IMR-90 (cell line): ENCODE data around the gene MYNN. TPM values are rescaled to one million over a fixed set of nuclear protein-coding genes. Genes with fewer than 3 reads are reported as not detected.

Experiments used
- ATAC-seq: fragments of 200-7000 bp; cut with Tn5 transposase; 2 replicates; pipeline ENCODE4 v1.9.1; 2020; ENCODE audit warnings: low read depth, mild to moderate bottlenecking, moderate library complexity
- BruUV-seq: library from RNA; stranded (reverse); fragments of 400-500 nt; replicated peaks from 2 replicates; lab custom pipeline; 2021; lab: Mats Ljungman, UMichigan
- CTCF ChIA-PET: fragments of 300-600 bp; formaldehyde crosslinking; extraction: SDS; loops from one replicate; lab custom pipeline; 2021; ENCODE audit warnings: antibody characterized with exemption; lab: Yijun Ruan, JAX
- POLR2A ChIA-PET: fragments of 300-600 bp; sonication (Branson Sonifier 250); formaldehyde crosslinking; loops from one replicate; lab custom pipeline; 2022; ENCODE audit warnings: antibody characterized with exemption; ENCODE audit not compliant: unreplicated experiment; lab: Charles Lee
- DNase-seq: peaks from one replicate; pipeline ENCODE4 v3.0.0; 2013
- H2AFZ ChIP-seq: replicated peaks from 2 replicates; pipeline ENCODE3; 2013; ENCODE audit warnings: low read length, mild to moderate bottlenecking; ENCODE audit not compliant: poor library complexity
- H2AK5ac ChIP-seq: 2 replicates; pipeline ENCODE4 v1.6.1; 2013; ENCODE audit warnings: low read depth, low read length, inconsistent platforms
- H2AK9ac ChIP-seq: replicated peaks from 2 replicates; pipeline ENCODE3; 2013; ENCODE audit warnings: mild to moderate bottlenecking, low read depth, low read length, moderate library complexity; ENCODE audit not compliant: poor library complexity
- H2BK120ac ChIP-seq: 2 replicates; pipeline ENCODE4 v1.6.1; 2013; ENCODE audit warnings: low read depth, low read length, inconsistent platforms
- H2BK15ac ChIP-seq: 3 replicates; pipeline ENCODE4 v1.6.1; 2013; ENCODE audit warnings: low read depth, low read length, inconsistent platforms
- H2BK20ac ChIP-seq: 2 replicates; pipeline ENCODE4 v1.6.1; 2013; ENCODE audit warnings: low read depth, mild to moderate bottlenecking, inconsistent platforms, low read length, moderate library complexity
- H2BK5ac ChIP-seq: 2 replicates; pipeline ENCODE4 v1.6.1; 2013; ENCODE audit warnings: mild to moderate bottlenecking, low read depth, low read length, inconsistent platforms; ENCODE audit not compliant: poor library complexity, severe bottlenecking
- H3K14ac ChIP-seq: replicated peaks from 2 replicates; pipeline ENCODE4 v1.6.1; 2013; ENCODE audit warnings: low read depth, low read length, inconsistent platforms
- H3K18ac ChIP-seq: 2 replicates; pipeline ENCODE4 v1.6.1; 2013; ENCODE audit warnings: low read depth, low read length, control low read depth
- H3K23ac ChIP-seq: 2 replicates; pipeline ENCODE4 v1.6.1; 2013; ENCODE audit warnings: low read depth, low read length, inconsistent platforms
- H3K27ac ChIP-seq: 2 replicates; pipeline ENCODE4 v1.5.1; 2013; ENCODE audit warnings: mild to moderate bottlenecking, control low read depth, low read length; ENCODE audit not compliant: insufficient read depth
- H3K27me3 ChIP-seq: 2 replicates; pipeline ENCODE4 v1.6.1; 2013; ENCODE audit warnings: low read length; ENCODE audit not compliant: control insufficient read depth, insufficient read depth
- H3K36me3 ChIP-seq: 2 replicates; pipeline ENCODE4 v1.6.1; 2013; ENCODE audit warnings: low read length, mixed read lengths; ENCODE audit not compliant: control insufficient read depth, insufficient read depth
- H3K4ac ChIP-seq: 2 replicates; pipeline ENCODE4 v1.6.1; 2013; ENCODE audit warnings: low read depth, low read length, inconsistent platforms
- H3K4me1 ChIP-seq: 2 replicates; pipeline ENCODE4 v1.6.1; 2013; ENCODE audit warnings: low read length, mixed read lengths; ENCODE audit not compliant: control insufficient read depth, insufficient read depth
- H3K4me2 ChIP-seq: 2 replicates; pipeline ENCODE4 v1.6.1; 2013; ENCODE audit warnings: low read depth, mild to moderate bottlenecking, control low read depth, low read length, moderate library complexity
- H3K4me3 ChIP-seq: 2 replicates; pipeline ENCODE4 v1.5.1; 2013; ENCODE audit warnings: low read depth, mild to moderate bottlenecking, control low read depth, low read length, moderate library complexity; ENCODE audit not compliant: insufficient read depth
- H3K56ac ChIP-seq: 2 replicates; pipeline ENCODE4 v1.6.1; 2013; ENCODE audit warnings: low read length, inconsistent platforms; ENCODE audit not compliant: insufficient read depth; ENCODE audit errors: extremely low read depth
- H3K79me1 ChIP-seq, 2 experiments: 2 replicates each; pipeline ENCODE4 v1.6.1; 2013; ENCODE audit warnings: low read length in 2 of 2, inconsistent platforms in 1 of 2, low read depth in 1 of 2
- H3K9ac ChIP-seq: 2 replicates; pipeline ENCODE4 v1.6.1; 2013; ENCODE audit warnings: low read depth, low read length, control low read depth
- H3K9me1 ChIP-seq: 2 replicates; pipeline ENCODE4 v1.6.1; 2013; ENCODE audit warnings: low read length, inconsistent platforms; ENCODE audit not compliant: insufficient read depth
- H3K9me3 ChIP-seq: 2 replicates; pipeline ENCODE4 v1.6.1; 2013; ENCODE audit warnings: low read length; ENCODE audit not compliant: control insufficient read depth, insufficient read depth
- H4K20me1 ChIP-seq: 2 replicates; pipeline ENCODE4 v1.6.1; 2013; ENCODE audit warnings: low read length, inconsistent platforms; ENCODE audit not compliant: insufficient read depth
- H4K5ac ChIP-seq: 2 replicates; pipeline ENCODE4 v1.6.1; 2013; ENCODE audit warnings: mild to moderate bottlenecking, low read depth, low read length, control low read depth
- H4K8ac ChIP-seq, 2 experiments: 2 replicates each; pipeline ENCODE4 v1.6.1; 2013; ENCODE audit warnings: low read depth in 2 of 2, low read length in 2 of 2, control low read depth in 1 of 2, inconsistent platforms in 1 of 2
- H4K91ac ChIP-seq: 2 replicates; pipeline ENCODE4 v1.6.1; 2013; ENCODE audit warnings: low read depth, low read length, inconsistent platforms; ENCODE audit not compliant: insufficient read depth
- RCOR1 ChIP-seq: IDR thresholded peaks from 2 replicates; pipeline ENCODE4 v1.6.1; 2012; ENCODE audit warnings: mild to moderate bottlenecking, low read length, improper control_type of control experiment; ENCODE audit not compliant: insufficient replicate concordance
- WGBS, 2 experiments: methylation state at CpG; one replicate each; pipeline versions ENCODE4 v1.1.5 to v1.1.7; 2013; ENCODE audit warnings: missing lambda C conversion rate in 2 of 2; ENCODE audit not compliant: insufficient read length in 1 of 2; ENCODE audit errors: extremely low coverage in 2 of 2; 5-methylcytosine and 5-hydroxymethylcytosine counted together
- dilution Hi-C: fragments of 300-500 bp; cut with HindIII; formaldehyde crosslinking; loops from one replicate; pipeline ENCODE4 v1.14.3; 2018; ENCODE audit warnings: low sequenced_read_pairs; ENCODE audit not compliant: unreplicated experiment
- in situ Hi-C: fragments of 300-500 bp; cut with MboI; formaldehyde crosslinking; loops from 3 replicates; pipeline ENCODE4 v1.14.3; 2019; ENCODE audit warnings: low sequenced_read_pairs, inconsistent platforms, mixed read lengths
- intact Hi-C: fragments of 100-400 bp; cut with micrococcal nuclease; formaldehyde crosslinking; loops from 2 replicates; pipeline ENCODE4 v1.10.0; 2022
- polyA plus RNA-seq, 3 experiments: library from polyadenylated mRNA; depleted of rRNA; stranded (reverse); fragments of >200 nt; gene quantifications; 2 replicates each; pipeline ENCODE4 v1.2.3, GENCODE V29; 2012; ENCODE audit warnings: low replicate concordance in 1 of 3
- total RNA-seq: library from RNA; depleted of rRNA; stranded (reverse); fragments of >200 nt; gene quantifications from 2 replicates; pipeline ENCODE4 v1.2.3, GENCODE V29; 2012
- TF ChIP-seq, protein P1 (sequence below): fragments of 150-350 bp; IDR thresholded peaks from 2 replicates; pipeline ENCODE4 v1.6.1; 2017; ENCODE audit warnings: mild to moderate bottlenecking, antibody characterized with exemption, low read length, low read depth

The MYNN gene
- total and polyA plus RNA-seq, 2 of the 4 experiments (the other 2 are of a cell fraction): 11.8 to 26.9 TPM

DNA sequence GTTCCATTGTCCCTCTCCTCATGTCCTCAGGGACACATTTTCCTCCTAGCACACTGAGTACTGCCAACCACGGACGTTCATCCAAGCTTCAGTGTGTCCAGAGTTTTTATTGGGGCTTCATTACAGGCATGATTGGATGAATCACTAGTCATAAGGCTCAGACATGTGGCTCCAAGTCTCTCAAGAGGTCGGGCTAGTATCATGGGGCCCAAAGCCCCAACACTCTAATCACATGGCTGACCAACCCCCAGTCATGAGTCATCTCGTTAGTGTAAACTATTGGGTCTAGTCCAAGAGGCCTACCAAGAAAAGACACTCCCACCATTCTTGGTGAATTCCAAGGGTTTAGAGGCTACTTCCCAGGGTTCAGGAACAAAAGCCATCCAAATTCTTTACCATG is 12.7 kb upstream of the MYNN start:
- Histone ChIP-seq H3K4me2 (no peak overlapping the region), H2BK20ac (no peak overlapping the region), H2AK9ac (no peak overlapping the region), H3K79me1 (no peaks in the 10 kb centered on the region), H4K91ac (no peak overlapping the region), H3K9me3 (peaks cover 3% of the 10 kb centered on the region; the same call in 1 of the 2 replicates), H3K23ac (no peak overlapping the region), H3K4ac (no peak overlapping the region), H2AFZ (no peak overlapping the region), H3K4me1 (peaks cover 7% of the 10 kb centered on the region; the same call in 1 of the 2 replicates), H3K9ac (no peak overlapping the region), H4K20me1 (no peaks in the 10 kb centered on the region), H2BK120ac (0 out of 2 replicates have a peak overlapping the region, but pooled peaks have one; percentile 8), H3K36me3 (no peaks in the 10 kb centered on the region), H2AK5ac (no peak overlapping the region), H3K9me1 (no peaks in the 10 kb centered on the region), H2BK5ac (peak overlapping the region; percentile 62), H3K56ac (no peak overlapping the region), H3K18ac (no peak overlapping the region; the same call in 1 of the 2 replicates), H4K8ac (no peak overlapping the region), H3K27me3 (no peaks in the 10 kb centered on the region), H4K5ac (no peak overlapping the region), H2BK15ac (no peak overlapping the region; the same call in 2 of the 3 replicates), H3K14ac (no peak overlapping the region), H3K4me3 (no peak overlapping the region), H3K27ac (no peak overlapping the region)
- POLR2A ChIA-PET: no interaction called here
- BruUV-seq: no TSS peak
- intact Hi-C loops (no loop called here), dilution Hi-C loops (no loop called here), in situ Hi-C loops (loop anchor here (25.0 kb wide), 1 partner anchor 1673 kb away; the partner anchor contains the start of gene GOLIM4)
- no peak for TF ChIP-seq RCOR1
- TF ChIP-seq, protein P1, sequence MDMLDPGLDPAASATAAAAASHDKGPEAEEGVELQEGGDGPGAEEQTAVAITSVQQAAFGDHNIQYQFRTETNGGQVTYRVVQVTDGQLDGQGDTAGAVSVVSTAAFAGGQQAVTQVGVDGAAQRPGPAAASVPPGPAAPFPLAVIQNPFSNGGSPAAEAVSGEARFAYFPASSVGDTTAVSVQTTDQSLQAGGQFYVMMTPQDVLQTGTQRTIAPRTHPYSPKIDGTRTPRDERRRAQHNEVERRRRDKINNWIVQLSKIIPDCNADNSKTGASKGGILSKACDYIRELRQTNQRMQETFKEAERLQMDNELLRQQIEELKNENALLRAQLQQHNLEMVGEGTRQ: peak; percentile 10; the same call in 1 of the 2 replicates
- ATAC-seq (no peak), DNase-seq (peak; percentile 53)
- WGBS, 2 experiments: no CpG with 5 or more reads among the region's 4 CpGs
- CTCF ChIA-PET: no interaction called here
